ENCODE results near the gene RUBCNL. TPM values are rescaled to one million over a fixed set of nuclear protein-coding genes. Genes with fewer than 3 reads are reported as not detected.

Gene RUBCNL
- total and polyA plus RNA-seq, 2 of the 8 experiments (the other 6 are each of a cell fraction or from before 2014, with no cell fraction given): 2.6 to 4.9 TPM

DNA sequence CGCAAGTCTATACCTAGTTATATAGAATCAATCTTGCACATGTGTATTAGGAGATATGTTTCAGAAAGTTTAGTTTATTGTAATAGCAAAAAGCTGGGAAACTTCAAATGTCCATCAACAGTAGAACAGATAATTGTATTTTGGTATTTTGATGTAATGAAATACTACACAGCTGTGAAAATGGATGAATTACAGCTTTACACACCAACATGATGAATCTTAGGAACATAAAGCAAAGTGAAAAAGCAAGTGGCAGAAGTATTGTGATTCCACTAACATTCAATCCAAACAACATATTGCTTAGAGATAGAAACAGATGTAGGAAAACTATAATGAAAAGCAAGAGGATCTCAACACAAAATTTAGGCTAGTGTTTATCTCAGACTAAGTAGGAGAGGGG, 72.5 kb downstream of the RUBCNL start:
- ChIA-PET CTCF (ENCODE audit: partially characterized antibody) (interaction anchor here (1.1 kb wide), 1 partner anchor 25 kb away, joined by 3 read pairs; no protein-coding TSS in a partner anchor), POLR2A (ENCODE audit: partially characterized antibody) (no interaction called here)
- Histone ChIP-seq H3K18ac (ENCODE audit: extremely low read depth, low read length) (no peak overlapping the region), H3K27me3 (replicated peaks in 1 of 4; ENCODE audit: control insufficient read depth in 3 of 4, extremely low read depth in 1 of 4, insufficient read depth in 3 of 4, low read length in 3 of 4) (no peaks in the 10 kb centered on the region), H2BK15ac (ENCODE audit: low read length) (no peak overlapping the region), H3K4me3 (ENCODE audit: extremely low read depth in 1 of 4, insufficient read depth in 2 of 4, low read depth in 3 of 4, low read length in 4 of 4) (no peak overlapping the region), H2BK5ac (ENCODE audit: low read depth, low read length) (no peak overlapping the region), H2BK20ac (ENCODE audit: low read length) (no peak overlapping the region), H3K4me1 (replicated peaks in 1 of 4; ENCODE audit: control insufficient read depth in 3 of 4, insufficient read depth in 4 of 4, low read length in 3 of 4) (no peaks in the 10 kb centered on the region), H3K23me2 (ENCODE audit: low read depth, low read length) (no peaks in the 10 kb centered on the region), H2AFZ (ENCODE audit: low read length) (no peak overlapping the region), H3K4ac (replicated peaks; ENCODE audit: insufficient read length, low read depth, low read length) (no peak overlapping the region), H2BK12ac (ENCODE audit: low read depth, low read length) (no peak overlapping the region), H3K9me3 (ENCODE audit: insufficient read depth in 2 of 2, low read depth in 1 of 2, low read length in 1 of 2) (no peaks in the 10 kb centered on the region), H3K4me2 (ENCODE audit: insufficient read depth in 1 of 2, low read depth in 2 of 2, low read length in 2 of 2) (no peak overlapping the region), H3K14ac (ENCODE audit: insufficient read length) (no peak overlapping the region), H2BK120ac (replicated peaks; ENCODE audit: low read depth, low read length) (no peak overlapping the region), H3K23ac (ENCODE audit: insufficient read length) (no peak overlapping the region), H3K79me1 (ENCODE audit: low read depth, low read length) (no peaks in the 10 kb centered on the region), H3K9ac (replicated peaks in 1 of 4; ENCODE audit: extremely low read depth in 1 of 4, low read depth in 3 of 4, low read length in 3 of 4) (no peak overlapping the region), H4K91ac (replicated peaks; ENCODE audit: insufficient read length, low read length) (no peak overlapping the region), H4K5ac (ENCODE audit: insufficient read length, low read depth, low read length) (no peak overlapping the region), H4K8ac (ENCODE audit: extremely low read depth, insufficient read depth, low read length) (no peak overlapping the region), H2AK5ac (ENCODE audit: low read depth, low read length) (no peak overlapping the region), H3K27ac (ENCODE audit: low read depth, low read length) (no peak overlapping the region), H3K56ac (replicated peaks; ENCODE audit: insufficient read length, low read depth, low read length) (no peak overlapping the region), H4K20me1 (replicated peaks in 1 of 2; ENCODE audit: control insufficient read depth in 1 of 2, insufficient read depth in 2 of 2, low read length in 2 of 2) (no peaks in the 10 kb centered on the region), H3K36me3 (ENCODE audit: control insufficient read depth in 2 of 4, insufficient read depth in 4 of 4, low read length in 3 of 4) (no peaks in the 10 kb centered on the region), H3K79me2 (ENCODE audit: control insufficient read depth in 1 of 2, insufficient read depth in 2 of 2, low read length in 2 of 2) (no peaks in the 10 kb centered on the region)
- FAIRE-seq (peak; percentile 24), DNase-seq (ENCODE audit: low read depth in 1 of 2, low spot score in 2 of 2) (no peak)
- TF ChIP-seq TEAD4 (IDR thresholded peaks at IDR 0.05; ENCODE audit: low read depth, low read length) (no peak), POLR2AphosphoS5 (IDR thresholded peaks at IDR 0.05; ENCODE audit: low read depth, low read length) (no peak), SAP30 (IDR thresholded peaks at IDR 0.05; ENCODE audit: insufficient read depth, insufficient replicate concordance, low read length) (no peak), MAFK (IDR thresholded peaks at IDR 0.05; ENCODE audit: low read depth, low read length) (no peak), RBBP5 (IDR thresholded peaks at IDR 0.05; ENCODE audit: borderline replicate concordance, low read depth, low read length) (no peak), CTBP2 (IDR thresholded peaks at IDR 0.05; ENCODE audit: borderline replicate concordance, insufficient read depth, insufficient read length, low read length) (no peak), GABPA (IDR thresholded peaks at IDR 0.05; ENCODE audit: borderline replicate concordance, insufficient read depth, low read length) (no peak)
- TF ChIP-seq, protein P1, sequence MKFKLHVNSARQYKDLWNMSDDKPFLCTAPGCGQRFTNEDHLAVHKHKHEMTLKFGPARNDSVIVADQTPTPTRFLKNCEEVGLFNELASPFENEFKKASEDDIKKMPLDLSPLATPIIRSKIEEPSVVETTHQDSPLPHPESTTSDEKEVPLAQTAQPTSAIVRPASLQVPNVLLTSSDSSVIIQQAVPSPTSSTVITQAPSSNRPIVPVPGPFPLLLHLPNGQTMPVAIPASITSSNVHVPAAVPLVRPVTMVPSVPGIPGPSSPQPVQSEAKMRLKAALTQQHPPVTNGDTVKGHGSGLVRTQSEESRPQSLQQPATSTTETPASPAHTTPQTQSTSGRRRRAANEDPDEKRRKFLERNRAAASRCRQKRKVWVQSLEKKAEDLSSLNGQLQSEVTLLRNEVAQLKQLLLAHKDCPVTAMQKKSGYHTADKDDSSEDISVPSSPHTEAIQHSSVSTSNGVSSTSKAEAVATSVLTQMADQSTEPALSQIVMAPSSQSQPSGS (IDR thresholded peaks at IDR 0.05; ENCODE audit: low read length): no peak
- TF ChIP-seq, protein P2, sequence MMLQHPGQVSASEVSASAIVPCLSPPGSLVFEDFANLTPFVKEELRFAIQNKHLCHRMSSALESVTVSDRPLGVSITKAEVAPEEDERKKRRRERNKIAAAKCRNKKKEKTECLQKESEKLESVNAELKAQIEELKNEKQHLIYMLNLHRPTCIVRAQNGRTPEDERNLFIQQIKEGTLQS (IDR thresholded peaks at IDR 0.05; ENCODE audit: insufficient read depth, low read depth, low read length): no peak
- TF ChIP-seq, protein P3, sequence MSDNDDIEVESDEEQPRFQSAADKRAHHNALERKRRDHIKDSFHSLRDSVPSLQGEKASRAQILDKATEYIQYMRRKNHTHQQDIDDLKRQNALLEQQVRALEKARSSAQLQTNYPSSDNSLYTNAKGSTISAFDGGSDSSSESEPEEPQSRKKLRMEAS (IDR thresholded peaks at IDR 0.05): no peak
- 94% methylated on average over 1 of the region's 1 CpG; no CpG with 5 or more reads in 1 of the 2 experiments for WGBS, 2 experiments (ENCODE audit: extremely low coverage in 1 of 2, insufficient coverage in 1 of 2, insufficient read length in 1 of 2, insufficient replicate concordance in 2 of 2, low coverage in 1 of 2, low lambda C conversion rate in 2 of 2, missing lambda C conversion rate in 1 of 2)

Measured in H1 (cell line).